NB4 (cell line): ENCODE data around the gene TNFRSF17.

ENCODE experiments used
- CTCF ChIP-seq: IDR thresholded peaks from one replicate; pipeline ENCODE4 v1.5.1; 2012; ENCODE audit warnings: low read depth, low read length
- MAX ChIP-seq: IDR thresholded peaks from 2 replicates; pipeline ENCODE4 v1.6.1; 2011; ENCODE audit warnings: low read depth, low read length
- MYC ChIP-seq: IDR thresholded peaks from 2 replicates; pipeline ENCODE4 v1.6.1; 2011; ENCODE audit warnings: low read depth, low read length
- POLR2A ChIP-seq: IDR thresholded peaks from 2 replicates; pipeline ENCODE4 v1.6.1; 2011; ENCODE audit warnings: mild to moderate bottlenecking; ENCODE audit not compliant: insufficient read length; ENCODE audit errors: extremely low read depth

DNA sequence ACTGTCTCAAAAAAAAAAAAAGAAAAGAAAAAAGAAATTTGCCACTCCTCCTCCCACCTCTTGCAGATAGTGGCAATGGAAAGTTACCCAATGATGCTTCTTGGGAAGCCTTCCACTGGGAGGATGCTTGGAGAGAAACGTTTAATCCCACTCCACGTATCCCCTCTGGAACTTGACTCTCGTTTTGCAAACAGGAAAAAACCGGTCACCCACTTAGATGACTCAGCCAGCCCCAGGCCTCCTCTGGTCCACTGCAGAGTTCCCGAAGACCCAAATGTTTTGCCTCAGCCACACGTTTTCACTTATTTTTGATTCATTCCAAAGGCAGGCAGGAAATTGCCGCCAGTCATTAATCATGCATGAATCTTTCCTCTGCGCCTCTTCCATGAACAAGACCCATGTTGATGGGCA, 9.3 kb upstream of the TNFRSF17 start:
- TF ChIP-seq CTCF: no peak
- no peak for TF ChIP-seq POLR2A
- TF ChIP-seq MAX: no peak
- no peak for TF ChIP-seq MYC
